Hematopoietic multipotent progenitor cell (in vitro differentiated cells): Measurements from ENCODE around the gene SPIRE1. TPM values are rescaled to one million over a fixed set of nuclear protein-coding genes. Genes with fewer than 3 reads are reported as not detected.

ENCODE experiments used
- DNase-seq, 3 donors: peaks; one replicate each; pipeline ENCODE4 v3.0.0-alpha.2; 2011 to 2015; ENCODE audit warnings: low read depth in 2 of 3, low spot score in 2 of 3
- total RNA-seq: library from RNA; depleted of rRNA; stranded (reverse); fragments of >200 nt; gene quantifications from one replicate; pipeline ENCODE4 v1.2.3, GENCODE V29; 2012

SPIRE1 gene
- total RNA-seq, 1 donor = 7.0 TPM

DNA sequence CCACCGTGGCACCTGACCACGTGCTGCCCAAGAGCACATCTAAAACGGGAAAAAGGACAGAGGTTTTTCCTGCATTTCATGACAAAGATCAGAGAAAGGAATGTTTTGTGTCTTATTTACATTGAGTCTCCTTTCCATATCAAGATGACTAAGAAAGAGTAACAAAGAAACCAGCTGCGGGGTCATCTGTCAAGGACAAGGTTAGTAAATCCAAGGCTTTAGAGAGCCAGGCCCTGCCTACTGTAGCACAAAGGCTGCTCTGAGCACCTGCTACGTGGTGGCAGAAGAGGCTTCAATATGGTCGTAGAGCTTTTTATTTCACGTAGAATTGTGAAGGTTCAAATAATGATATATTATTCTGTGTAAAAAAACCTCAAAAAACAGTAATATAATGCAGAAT, 199.1 kb downstream of the SPIRE1 start:
- DNase-seq = no peak

DNA sequence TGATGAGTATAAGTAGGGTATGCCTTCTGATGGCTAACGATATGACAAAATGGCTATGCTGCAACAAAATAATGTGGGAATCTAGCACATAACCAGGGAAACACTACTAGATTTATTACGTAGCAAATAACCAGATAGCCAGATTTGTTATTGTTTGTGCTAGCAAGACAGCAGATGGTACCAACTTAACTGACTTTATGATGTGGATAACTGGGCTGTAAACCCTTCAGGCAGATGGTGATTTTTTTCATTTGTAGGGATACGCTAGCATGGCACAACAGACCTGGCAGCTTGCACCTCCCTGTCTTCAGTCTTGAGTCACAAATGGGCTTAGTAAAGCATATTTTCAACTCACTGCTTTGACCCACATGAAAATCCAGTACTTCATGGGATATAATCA, 201.5 kb downstream of the SPIRE1 start:
- DNase-seq = no peak

- DNase-seq = no peak
Observed at GRCh38 chr18:12455496-12455895, 202.4 kb downstream of the SPIRE1 start.

DNA sequence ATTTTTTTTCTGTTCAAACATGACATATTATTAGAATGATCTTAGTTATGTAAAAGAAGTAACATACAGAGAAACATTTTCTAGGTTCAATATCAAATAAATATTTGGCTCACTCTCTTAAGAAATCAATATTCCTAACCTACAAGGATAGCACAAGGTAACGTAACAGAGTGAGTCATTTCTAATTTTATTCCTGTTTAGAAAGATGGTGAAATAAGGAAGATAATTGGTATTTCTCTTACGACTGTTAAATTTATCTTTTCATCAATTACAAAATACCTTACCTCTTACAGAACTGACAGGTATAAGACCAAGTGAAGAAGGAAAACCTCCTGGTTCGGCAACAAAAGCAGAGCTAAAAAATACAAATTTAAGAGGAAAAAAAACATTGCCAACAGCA, 205.1 kb downstream of the SPIRE1 start:
- no peak for DNase-seq

GRCh38 chr18:12451428-12451827, 206.5 kb downstream of the SPIRE1 start:
- no peak for DNase-seq

GRCh38 chr18:12449051-12449785, 208.7 kb downstream of the SPIRE1 start:
- no peak for DNase-seq

DNA sequence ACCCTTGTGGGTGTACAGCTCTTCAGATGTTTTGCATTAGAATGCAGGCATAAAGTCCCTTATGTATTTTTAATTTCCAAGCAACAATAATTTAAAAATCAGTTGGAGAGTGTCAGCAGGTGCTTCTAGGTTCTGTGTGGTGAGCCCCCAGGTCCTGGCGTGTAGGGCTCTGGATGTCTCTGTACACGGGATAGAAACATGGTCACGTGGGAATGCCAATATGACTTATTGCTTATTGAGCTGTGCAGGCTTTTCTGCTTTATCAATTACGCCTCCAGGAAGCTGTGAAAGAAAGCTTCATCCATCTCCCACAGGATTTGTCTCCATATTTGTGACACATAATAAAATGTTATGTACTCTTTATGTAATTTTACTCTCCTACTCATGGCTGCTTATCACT, 212.4 kb downstream of the SPIRE1 start:
- DNase-seq = no peak

DNA sequence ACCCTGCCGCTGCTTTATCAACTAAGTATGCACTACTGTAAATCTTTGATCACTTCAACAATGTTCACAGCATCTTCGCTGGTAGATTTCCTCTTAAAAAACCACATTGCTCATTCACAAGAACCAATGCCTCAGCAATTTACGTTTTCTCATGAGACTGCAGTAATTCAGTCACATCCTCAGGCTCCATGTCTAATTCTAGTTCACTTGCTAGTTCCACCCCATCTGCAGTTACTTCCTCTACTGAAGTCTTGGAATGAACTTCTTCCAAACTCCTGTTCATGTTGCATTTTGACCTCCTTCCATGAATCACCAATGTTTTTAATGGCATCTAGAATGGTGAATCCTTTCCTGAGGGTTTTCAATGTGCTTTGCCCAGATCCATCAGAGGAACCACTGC, 214.4 kb downstream of the SPIRE1 start:
- DNase-seq = no peak

DNA sequence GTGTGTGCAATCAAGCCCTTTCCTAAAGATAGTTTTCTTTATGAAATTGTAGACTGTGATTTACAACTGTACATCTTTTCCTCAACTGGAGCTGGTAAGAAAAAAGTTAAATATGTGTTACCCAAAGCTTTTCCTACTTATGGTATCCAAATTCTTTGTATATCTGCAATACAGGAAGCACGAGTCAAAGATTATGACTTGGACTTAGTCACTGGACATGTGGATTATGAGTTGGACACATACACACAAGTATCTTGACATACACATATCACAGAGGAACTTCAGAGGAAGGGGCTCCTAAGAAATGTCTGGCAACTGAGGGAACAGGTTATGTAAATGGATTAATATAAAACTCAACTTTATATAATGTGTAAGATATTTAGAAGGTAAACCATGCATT, 215.0 kb downstream of the SPIRE1 start:
- no peak for DNase-seq

DNA sequence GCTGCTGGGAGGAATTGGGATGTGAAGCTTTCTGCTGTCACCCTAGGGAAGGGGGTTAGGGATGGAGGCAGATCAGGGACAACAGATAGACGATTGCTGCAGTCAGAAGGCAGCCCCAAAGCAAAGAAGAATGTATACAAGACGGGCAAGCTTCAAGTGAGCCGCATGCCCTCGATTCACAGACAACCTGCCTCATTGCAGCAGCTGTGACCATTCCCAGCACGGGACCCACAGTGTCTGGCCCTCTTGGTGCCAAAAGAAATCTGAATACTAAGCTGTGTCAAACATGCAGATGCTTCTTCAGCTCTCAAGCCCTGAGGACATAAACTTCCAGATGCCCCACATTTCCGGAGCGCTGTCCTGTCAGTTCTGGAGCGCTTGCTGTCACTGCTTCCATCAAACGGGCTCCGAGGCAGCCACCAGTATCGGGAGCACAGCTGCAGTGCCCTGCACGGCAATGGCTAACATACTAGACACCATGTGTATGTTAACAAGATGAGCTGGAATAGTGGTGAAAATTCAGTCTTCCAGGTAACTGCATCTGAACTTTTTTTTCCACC, 216.4 kb downstream of the SPIRE1 start:
- DNase-seq = no peak

DNA sequence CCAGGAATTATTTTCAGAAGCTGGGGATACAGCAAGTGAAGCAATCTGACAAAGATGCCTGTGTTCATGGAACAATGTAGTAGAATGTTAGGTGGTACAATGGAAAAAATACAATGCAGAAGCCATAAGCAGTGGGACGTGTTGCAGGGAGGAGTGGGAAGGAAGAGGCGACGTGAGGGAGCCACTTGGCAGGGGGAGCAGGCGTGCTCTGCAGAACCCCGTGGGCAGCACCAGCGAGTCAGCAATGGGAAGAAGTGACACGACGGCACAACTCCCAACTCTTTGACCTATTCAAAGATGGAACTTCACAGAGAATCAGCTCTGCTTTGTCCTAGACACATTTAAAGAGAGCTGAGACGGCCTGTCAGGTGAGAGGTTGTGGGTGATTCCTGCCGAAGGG, 219.7 kb downstream of the SPIRE1 start:
- DNase-seq = no peak

DNA sequence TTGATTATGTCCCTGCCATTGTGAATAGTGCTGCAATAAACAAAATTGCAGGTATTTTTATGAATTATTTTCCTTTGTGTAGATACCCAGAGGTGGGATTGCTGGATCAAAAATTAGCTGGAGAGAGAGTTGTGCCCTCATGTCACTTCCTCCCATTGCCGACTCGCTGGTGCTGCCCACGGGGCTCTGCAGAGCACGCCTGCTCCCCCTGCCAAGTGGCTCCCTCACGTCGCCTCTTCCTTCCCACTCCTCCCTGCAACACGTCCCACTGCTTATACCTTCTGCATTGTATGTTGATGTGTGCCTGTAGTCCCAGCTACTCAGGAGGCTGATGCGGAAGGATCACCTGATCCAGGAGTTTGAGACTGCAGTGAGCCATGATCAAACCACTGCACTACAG, 222.0 kb downstream of the SPIRE1 start:
- no peak for DNase-seq

DNA sequence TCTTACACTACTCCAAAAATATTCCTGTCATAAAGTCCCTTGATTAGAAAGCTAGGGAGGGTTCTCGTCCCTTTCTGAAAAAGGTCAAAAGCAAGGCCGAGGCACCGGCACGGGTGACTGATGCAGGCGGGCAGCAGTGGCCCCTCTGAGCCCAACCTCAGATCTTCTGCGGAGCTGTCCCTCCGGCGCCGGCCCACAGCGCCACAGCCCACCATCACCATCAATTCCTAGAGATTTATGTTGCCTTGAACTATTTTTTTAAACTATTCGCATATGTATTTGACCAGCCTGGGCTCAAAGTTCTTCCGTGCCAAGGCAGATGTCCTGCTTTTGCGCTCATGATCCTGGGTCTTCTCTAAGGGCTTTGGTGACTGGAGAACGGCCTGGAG, 223.4 kb downstream of the SPIRE1 start:
- DNase-seq = no peak

- DNase-seq = no peak
Observed at GRCh38 chr18:12433829-12434540, 223.9 kb downstream of the SPIRE1 start.

DNA sequence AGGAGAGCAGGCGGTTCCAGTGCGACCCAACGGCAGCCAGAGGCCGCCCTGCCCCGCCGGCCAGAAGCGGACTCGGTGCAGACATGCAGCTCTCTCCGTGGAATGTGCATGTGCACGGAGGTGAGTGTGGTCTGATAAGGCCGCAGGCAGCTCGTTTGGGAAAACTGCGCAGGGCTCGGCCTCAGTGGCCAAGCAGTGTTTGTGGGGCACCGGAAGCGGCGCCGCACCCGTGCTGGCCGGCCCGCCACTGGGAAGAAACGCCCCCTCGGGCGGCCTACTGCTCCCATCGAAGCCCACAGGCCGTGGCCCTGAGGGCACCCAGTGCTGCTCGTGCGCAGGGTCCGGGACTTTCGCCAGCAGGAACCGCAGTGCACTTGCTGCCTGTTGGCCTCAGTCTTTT, 225.0 kb downstream of the SPIRE1 start:
- no peak for DNase-seq

GRCh38 chr18:12432196-12432595, 225.7 kb downstream of the SPIRE1 start:
- DNase-seq = no peak

- no peak for DNase-seq
Observed at GRCh38 chr18:12431561-12431960, 226.3 kb downstream of the SPIRE1 start.

GRCh38 chr18:12430137-12430990, 227.5 kb downstream of the SPIRE1 start:
- no peak for DNase-seq

- no peak for DNase-seq
Observed at GRCh38 chr18:12429556-12429955, 228.4 kb downstream of the SPIRE1 start.

DNA sequence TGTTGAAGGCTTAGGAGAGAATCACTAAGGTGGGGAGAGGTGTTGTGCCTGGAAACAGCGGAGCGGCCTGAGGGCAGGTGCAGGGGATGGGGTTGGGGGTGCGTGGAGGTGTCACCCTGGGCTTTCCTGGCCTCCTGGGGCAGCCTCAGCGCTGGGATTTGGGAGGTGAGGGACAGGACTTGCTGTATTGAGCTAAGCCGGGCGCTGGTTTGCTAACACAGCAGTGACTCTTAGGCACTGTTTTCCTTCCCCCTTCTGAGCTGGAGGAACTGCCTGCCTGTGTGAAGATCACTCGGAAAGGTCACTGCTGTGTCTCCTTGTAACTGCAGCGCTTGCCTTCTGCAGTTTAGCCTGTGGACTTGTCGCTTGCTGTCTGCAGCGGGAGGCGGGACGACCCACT, 229.0 kb downstream of the SPIRE1 start:
- DNase-seq = no peak

DNA sequence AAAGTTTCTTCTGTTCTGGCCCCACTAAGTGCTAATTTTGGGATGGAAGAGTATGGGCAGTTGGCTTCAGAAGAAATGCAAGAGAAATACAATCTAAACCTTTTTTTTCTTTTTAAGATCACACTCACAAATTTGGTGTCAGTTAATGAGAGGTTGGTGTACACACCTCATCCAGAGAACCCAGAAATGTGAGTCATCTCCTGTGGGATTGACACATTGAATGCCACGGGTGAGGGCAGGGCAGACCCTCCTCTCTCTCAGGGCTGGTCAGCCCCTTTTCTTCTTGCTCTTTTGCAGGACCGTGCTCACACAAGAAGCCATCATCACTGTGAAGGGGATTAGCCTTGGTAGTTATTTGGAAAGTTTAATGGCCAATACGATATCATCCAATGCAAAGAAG, 231.0 kb downstream of the SPIRE1 start:
- no peak for DNase-seq
